COLO829 (cell line): Measurements from ENCODE around the gene CAMKK1.

Experiments used
- DNase-seq: peaks from one replicate; pipeline ENCODE4 v3.0.0; 2012; ENCODE audit warnings: low spot score

Gene CAMKK1

GRCh38 chr17:3893003-3893719, at the start of gene CAMKK1:
Gene CAMKK1, minus strand, starts transcription at chr17:3893053. Its CDS starts 7,366 bp downstream, at chr17:3885687.
- peak; percentile 86 for DNase-seq

DNA sequence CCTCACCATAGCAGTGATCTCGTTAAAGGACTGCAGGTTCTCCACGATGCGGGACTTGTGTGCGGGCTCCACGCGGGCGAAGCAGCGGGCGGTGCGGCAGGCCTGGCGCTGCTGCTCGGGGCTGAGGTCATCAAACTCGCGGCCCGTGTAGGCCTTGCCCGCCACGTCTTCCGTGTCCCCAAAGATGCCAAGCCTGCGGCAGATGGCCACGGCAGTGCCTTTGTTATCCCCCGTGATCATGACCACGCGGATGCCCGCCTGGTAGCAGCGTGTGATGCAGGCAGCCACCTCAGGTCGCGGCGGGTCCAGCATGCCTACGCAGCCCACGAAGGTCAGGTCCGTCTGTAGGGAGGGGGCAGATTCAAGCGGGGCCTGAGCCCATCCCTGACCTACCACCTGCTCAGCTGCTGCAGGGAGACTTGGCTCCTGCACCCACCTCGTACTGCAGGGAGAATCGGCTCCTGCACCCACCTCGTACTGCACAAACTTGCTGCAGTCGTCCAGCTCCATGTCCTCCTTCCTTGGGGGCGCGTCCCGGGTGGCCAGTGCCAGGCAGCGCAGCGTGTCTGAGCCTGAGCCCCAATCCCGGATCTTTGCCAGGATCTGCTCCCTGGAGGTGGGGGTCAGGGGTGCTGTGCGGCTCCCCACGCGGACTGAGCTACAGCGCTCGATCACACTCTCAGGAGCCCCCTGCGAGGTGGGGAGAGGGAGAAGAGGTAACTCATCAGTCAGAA, 48.3 kb upstream of the CAMKK1 start:
- no peak for DNase-seq

- no peak for DNase-seq
Measured at GRCh38 chr17:3937359-3937758, 44.5 kb upstream of the CAMKK1 start.

- no peak for DNase-seq
Measured at GRCh38 chr17:3935825-3936355, 43.0 kb upstream of the CAMKK1 start.

GRCh38 chr17:3935140-3935542, 42.3 kb upstream of the CAMKK1 start:
- no peak for DNase-seq

GRCh38 chr17:3929764-3930163, 36.9 kb upstream of the CAMKK1 start:
- DNase-seq, result no peak

DNA sequence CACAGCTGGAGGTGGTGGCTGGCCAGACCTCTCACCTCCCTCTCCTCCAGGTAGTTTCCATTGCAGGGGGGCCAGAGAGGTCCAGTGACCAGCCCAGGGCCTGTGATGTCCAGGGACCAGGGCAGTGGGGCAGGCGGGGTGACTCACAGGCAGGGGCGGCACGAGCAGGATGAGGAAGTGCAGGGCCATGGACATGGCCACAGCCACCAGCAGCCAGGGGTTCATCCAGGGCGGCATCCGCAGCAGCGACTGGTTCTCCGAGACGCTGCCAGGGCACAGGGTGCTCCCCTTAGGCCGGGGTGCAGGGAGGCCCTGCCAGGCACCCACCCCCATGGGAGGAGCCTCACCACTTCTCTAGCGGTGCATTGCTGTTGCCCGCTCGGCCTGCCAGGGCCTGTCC, 36.3 kb upstream of the CAMKK1 start:
- no peak for DNase-seq

- DNase-seq, result no peak
Measured at GRCh38 chr17:3928406-3928805, 35.6 kb upstream of the CAMKK1 start.

- DNase-seq, result no peak
Measured at GRCh38 chr17:3927628-3928340, 34.9 kb upstream of the CAMKK1 start.

- DNase-seq, result no peak
Measured at GRCh38 chr17:3926860-3927627, 34.2 kb upstream of the CAMKK1 start.

GRCh38 chr17:3925684-3926485, 33.0 kb upstream of the CAMKK1 start:
- no peak for DNase-seq

GRCh38 chr17:3924512-3925350, 31.9 kb upstream of the CAMKK1 start:
- no peak for DNase-seq

GRCh38 chr17:3923466-3924190, 30.8 kb upstream of the CAMKK1 start:
- DNase-seq, result no peak

GRCh38 chr17:3922765-3923164, 29.9 kb upstream of the CAMKK1 start:
- no peak for DNase-seq

- DNase-seq, result no peak
Measured at GRCh38 chr17:3921502-3922319, 28.9 kb upstream of the CAMKK1 start.

GRCh38 chr17:3921006-3921405, 28.2 kb upstream of the CAMKK1 start:
- DNase-seq, result no peak

DNA sequence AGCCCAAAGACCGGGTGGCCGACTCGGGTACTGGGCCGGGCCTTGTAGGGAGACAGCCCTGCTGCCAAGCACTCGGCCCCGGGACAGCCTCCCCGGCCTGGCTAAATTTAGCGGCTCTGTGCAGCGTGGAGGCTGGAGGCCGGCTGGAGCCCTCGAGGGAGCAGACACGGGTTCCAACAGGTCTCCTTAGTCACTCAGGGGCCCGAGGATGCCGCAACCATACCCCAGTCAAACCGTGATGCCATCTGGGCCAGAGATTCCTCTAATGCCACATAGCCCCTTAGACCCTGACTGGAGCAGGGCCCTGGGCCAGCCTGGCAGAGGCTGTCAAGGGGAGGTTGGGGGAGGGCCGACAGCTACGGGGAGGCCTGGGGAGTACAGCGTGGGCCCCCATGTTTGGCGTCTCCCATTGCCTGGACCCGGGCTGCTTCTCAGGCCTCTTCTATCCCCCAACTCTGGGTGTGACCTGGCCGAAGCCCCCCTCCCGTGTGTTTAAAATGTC, 26.3 kb upstream of the CAMKK1 start:
- DNase-seq, result no peak

DNA sequence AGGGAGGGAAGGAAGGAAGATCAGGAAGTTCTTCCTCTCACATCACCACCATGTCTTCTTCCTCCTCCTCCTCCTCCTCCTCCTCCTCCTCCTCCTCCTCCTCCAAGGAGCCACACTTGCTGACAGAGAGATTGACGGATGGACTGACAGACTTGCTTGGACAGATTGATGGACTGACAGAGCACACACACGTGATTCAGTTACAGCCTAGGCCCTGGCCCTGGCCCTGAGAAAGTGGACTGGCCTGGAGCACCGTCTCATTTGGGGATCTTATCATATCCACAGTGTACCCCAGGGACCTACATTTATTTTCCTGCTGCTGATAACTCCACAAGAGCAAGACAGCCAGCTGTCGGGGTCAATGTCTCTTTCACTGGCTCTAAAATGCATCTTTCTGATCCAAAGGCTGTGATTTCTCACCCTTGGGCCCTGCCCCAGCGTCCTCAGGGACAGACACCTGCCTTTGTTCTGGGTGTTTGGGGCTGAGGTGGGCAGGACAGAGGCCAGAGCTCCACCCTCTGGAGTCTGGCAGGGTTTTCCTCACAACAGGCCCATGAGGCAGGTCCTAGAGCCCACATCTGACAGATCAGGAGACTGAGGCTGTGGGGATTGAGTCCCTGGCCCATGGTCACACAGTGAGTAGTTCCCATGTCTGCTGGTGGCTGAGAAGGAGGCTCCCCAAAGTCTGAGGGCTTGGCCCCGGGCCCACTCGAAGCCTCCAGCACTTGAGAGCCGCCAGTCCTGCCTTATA, 25.7 kb upstream of the CAMKK1 start:
- no peak for DNase-seq
